ENCODE results near the gene ITIH5.

- TF ChIP-seq POLR2AphosphoS5 (IDR thresholded peaks at IDR 0.05; ENCODE audit: borderline replicate concordance, low read depth, low read length) (no peak), EZH2 (IDR thresholded peaks at IDR 0.05) (no peak)
Measured at GRCh38 chr10:7567911-7568620, 98.7 kb downstream of the ITIH5 start.
